GM18868 (cell line): ENCODE results near the gene MAP3K2.

Experiments
- ATAC-seq: cut with Tn5 transposase; IDR thresholded peaks from one replicate; pipeline ENCODE4 v1.9.1; 2021; ENCODE audit warnings: mild to moderate bottlenecking, moderate library complexity; ENCODE audit not compliant: unreplicated experiment

MAP3K2 gene

DNA sequence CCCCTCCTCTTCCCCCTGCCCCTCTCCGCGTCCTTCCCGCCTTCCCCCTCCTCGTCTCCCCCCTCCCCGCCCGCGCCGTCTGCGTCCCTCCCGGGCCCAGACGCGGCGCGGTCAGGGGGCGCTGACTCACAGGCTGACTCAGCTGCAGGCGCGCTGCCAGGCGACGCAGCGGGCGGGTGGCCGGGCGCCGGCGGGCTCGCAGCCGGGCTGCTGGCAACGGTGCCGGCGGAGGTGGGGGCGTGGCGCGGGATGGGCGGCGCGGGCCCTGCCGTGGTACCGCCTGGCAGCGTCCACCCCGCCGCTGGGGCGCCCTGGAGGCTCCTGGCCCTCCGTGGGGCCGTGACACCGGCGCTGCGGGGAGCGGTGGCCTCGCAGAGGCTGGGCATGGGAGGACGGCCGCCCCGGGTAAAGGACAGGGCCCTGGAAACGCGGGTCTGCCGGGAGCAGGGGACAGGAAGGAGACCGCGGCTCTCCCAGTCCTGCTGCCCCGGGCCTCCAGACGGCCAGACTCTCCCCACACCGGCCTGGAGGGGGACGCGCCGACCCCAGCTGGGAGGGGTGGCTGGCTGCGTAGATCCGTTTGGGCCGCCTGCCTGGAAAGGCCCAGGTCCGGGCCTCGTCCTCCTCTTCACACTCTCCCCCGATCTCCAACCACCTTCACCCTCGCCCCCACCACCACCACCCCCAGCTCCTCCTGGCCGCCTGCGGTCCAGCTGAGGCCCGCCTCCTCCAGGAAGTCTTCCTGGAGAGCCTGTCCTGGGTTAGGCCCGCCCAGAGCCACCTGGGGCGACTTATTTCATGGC, 20.4 kb upstream of the MAP3K2 start:
- peak; percentile 77 for ATAC-seq

GRCh38 chr2:127407661-127408003, 19.9 kb upstream of the MAP3K2 start:
- ATAC-seq = peak; percentile 13

DNA sequence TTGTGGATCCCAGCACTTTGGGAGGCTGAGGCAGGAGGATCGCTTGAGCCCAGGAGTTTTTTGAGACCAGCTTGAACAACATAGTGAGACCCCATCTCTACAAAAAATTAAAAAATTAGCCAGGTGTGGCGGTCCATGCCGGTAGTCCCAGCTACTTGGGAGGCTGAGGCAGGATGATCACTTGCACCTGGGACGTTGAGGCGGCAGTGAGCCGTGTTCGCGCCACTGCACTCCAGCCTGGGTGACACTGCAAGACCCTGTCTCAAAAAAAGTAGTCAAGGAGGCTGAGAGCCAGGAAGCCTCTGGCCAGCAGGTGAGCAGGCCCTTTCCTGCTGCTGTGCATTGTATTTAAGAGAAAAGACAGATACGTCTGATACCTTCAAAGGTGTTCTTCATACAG, 19.3 kb upstream of the MAP3K2 start:
- ATAC-seq = no peak

DNA sequence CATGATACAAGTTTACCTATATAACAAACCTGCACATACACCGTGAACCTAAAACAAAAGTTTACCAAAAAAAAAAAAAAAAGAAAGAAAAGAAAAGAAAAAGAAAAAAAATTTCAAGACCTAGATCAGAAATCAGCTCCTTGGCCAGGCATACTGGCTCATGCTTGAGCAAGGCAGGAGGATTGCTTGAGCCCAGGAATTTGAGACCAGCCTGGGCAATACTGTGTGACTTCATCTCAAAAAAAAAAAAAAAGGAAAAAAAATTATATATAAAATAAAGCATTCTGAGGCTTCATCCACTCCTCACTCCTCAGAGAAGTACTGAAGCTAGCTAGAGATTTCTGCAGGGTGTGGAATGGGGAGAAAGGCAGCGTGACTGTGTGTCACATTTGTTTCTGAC, 18.7 kb upstream of the MAP3K2 start:
- no peak for ATAC-seq

- no peak for ATAC-seq
Measured at GRCh38 chr2:127405255-127405610, 17.5 kb upstream of the MAP3K2 start.

GRCh38 chr2:127404466-127405254, 16.9 kb upstream of the MAP3K2 start:
- ATAC-seq = no peak

- no peak for ATAC-seq
Measured at GRCh38 chr2:127403460-127403859, 15.7 kb upstream of the MAP3K2 start.

GRCh38 chr2:127401757-127402695, 14.3 kb upstream of the MAP3K2 start:
- peak; percentile 28 for ATAC-seq

DNA sequence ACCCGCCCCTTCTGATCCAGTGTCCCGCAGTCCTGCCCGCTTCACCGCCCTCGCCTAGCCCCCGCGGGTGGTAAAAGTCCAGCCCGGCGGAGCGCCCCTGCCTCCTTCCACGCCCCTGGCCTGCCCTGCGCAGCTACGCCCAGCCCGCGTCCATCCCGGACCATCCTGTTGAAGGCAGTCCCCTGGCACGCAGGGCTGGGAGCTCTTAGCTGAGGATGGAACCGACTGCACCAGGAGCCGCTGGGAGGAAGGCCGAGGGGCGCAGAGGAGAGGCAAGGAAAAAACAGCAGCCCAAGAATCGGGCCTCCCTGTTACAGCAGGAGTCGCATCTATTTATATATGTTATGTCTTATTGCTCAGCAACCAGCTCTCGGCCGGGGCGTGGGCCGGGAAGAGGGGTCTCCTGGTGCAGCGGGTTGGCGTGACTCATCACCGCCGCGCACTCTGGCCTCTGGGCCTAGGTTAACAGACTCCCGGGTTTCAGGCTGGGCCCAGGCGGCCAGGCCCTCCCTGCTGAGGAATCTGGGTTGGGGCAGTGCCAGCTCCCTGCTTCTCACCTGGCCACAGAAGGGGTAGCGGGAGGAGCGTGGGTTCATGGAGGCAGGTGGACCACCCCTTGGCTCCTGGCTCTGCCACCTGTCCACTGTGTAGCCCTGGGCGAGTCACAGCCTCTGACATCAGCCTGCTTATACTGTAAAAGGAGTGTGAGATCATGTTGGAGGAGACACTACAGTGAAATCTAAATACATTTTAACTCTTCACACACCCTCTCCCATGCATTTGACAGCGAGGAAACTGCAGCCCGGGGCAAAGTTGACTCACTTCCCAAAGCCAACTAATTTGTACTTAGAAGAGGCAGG, 13.4 kb upstream of the MAP3K2 start:
- ATAC-seq = no peak

- ATAC-seq = no peak
Measured at GRCh38 chr2:127400533-127400896, 12.7 kb upstream of the MAP3K2 start.

- ATAC-seq = peak; percentile 92
Measured at GRCh38 chr2:127398239-127398590, 10.4 kb upstream of the MAP3K2 start.

GRCh38 chr2:127397568-127398238, 9.9 kb upstream of the MAP3K2 start:
- ATAC-seq = peak; percentile 4

GRCh38 chr2:127394492-127394891, 6.7 kb upstream of the MAP3K2 start:
- ATAC-seq = no peak

DNA sequence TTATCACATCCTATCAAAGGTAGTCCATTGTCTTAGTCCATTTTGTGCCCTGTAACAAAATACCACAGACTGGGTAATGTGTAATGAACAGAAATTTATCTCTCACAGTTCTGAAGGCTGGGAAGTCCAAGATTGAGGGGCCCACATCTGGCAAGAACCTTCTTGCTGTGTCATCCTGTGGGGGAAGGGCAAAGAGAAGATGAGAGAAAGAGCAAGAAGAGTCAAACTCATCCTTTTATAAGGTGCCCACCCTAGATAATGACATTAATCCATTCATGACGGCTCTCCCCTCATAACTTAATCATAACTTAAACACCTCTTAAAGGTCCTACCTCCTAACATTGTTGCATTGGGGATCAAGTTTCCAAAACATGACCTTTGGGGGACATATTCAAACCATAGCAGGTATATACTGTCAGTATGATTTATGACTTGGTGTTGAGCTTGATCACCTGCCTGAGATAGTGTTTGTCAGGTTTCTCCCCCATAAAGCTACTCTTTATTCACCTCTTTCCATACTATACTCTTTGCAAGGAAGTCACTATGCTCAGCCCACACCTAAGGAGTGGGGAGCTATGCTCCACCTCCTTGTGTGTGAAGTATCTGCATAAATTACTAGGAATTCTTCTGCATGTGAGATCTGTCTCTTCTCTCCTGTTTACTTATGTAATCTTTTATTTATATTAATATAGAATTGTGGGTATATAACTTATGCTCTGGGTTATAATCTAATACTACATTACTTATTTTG, 5.2 kb upstream of the MAP3K2 start:
- ATAC-seq = no peak

DNA sequence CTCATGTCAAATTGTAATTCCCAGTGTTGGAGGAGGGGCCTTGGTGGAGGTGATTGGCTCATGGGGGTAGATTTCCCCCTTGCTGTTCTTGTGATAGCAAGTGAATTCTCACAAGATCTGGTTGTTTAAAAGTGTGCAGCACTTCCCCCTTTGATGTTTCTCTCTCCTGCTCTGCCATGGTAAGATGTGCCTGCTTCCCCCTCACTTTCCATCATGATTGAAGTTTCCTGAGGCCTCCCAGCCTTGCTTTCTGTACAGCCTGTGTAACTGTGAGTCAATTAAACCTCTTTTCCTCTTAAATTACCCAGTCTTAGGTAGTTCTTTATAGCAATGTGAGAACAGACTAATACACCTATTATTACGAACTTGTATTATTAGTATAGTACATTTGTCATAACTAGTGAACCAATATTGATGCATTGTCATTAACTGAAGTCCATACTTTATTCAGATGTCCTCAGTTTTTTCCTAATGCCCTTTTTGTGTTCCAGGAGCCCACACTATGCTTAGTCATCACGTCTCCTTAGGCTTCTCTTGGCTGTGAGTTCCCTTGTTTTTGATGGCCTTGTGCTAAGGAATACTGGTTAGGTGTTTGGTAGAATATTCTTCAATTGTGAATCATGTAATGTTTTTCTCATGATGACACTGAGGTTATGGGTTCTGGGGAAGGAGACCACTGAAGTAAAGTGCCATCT, 4.5 kb upstream of the MAP3K2 start:
- no peak for ATAC-seq

DNA sequence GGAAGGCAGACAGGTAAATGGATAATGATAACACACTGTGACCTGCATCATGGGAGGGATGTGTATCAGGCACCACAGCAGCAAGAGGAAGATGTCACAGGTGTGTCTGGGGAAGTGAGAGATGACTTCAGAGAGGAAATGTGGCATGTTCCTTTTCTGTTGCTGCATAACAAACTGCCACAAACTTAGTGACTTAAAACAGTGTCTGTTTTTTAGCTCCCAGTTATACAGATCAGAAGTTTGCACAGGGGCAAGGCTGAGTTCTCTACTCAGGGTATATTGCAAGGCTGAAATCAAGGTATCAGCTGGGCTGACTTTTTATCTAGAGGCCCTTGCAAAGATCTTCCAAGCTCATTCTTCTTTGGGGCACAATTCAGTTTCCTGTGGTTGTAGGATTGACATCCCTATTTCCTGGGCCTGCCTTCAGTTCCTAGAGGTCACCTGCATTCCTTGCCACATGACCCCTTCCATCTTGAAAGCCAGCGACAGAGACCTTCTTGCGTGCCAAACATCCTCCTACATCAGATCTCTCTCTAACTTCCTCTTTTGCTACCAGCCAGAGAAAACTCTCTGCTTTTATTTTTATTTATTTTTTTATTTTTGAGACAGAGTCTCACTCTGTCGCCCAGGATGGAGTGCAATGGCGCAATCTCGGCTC, 2.1 kb upstream of the MAP3K2 start:
- no peak for ATAC-seq

- peak; percentile 30 for ATAC-seq
Measured at GRCh38 chr2:127388423-127389164, 819 bp upstream of the MAP3K2 start.
